GM21786 (cell line): Measurements from ENCODE around the gene TRIM52.

Experiments
- ATAC-seq: cut with Tn5 transposase; IDR thresholded peaks from one replicate; pipeline ENCODE4 v1.9.1; 2021; ENCODE audit not compliant: unreplicated experiment

Gene TRIM52

GRCh38 chr5:181234455-181235306 is 26.3 kb downstream of the TRIM52 start:
- no peak for ATAC-seq

GRCh38 chr5:181233801-181234454 is 27.0 kb downstream of the TRIM52 start:
- no peak for ATAC-seq

- no peak for ATAC-seq
Observed at GRCh38 chr5:181233088-181233800, 27.7 kb downstream of the TRIM52 start.

GRCh38 chr5:181232593-181232992 is 28.4 kb downstream of the TRIM52 start:
- no peak for ATAC-seq

GRCh38 chr5:181231432-181231831 is 29.5 kb downstream of the TRIM52 start:
- no peak for ATAC-seq

- ATAC-seq, result no peak
Observed at GRCh38 chr5:181230551-181230950, 30.4 kb downstream of the TRIM52 start.

GRCh38 chr5:181229996-181230395 is 30.9 kb downstream of the TRIM52 start:
- no peak for ATAC-seq

- ATAC-seq, result no peak
Observed at GRCh38 chr5:181224390-181225229, 36.3 kb downstream of the TRIM52 start.

- no peak for ATAC-seq
Observed at GRCh38 chr5:181223729-181224389, 37.1 kb downstream of the TRIM52 start.

GRCh38 chr5:181223058-181223728 is 37.8 kb downstream of the TRIM52 start, which contains the start of gene TRIM41:
TRIM41 (plus strand) TSS chr5:181223281; CDS start chr5:181224000, 719 bp downstream.
- peak; percentile 63 for ATAC-seq

GRCh38 chr5:181222630-181223057 is 38.3 kb downstream of the TRIM52 start:
- ATAC-seq, result no peak

GRCh38 chr5:181221792-181222629 is 38.9 kb downstream of the TRIM52 start:
- no peak for ATAC-seq

GRCh38 chr5:181221105-181221791 is 39.7 kb downstream of the TRIM52 start:
- ATAC-seq, result no peak

- no peak for ATAC-seq
Observed at GRCh38 chr5:181220178-181220515, 40.8 kb downstream of the TRIM52 start.

GRCh38 chr5:181219262-181220177 is 41.4 kb downstream of the TRIM52 start:
- ATAC-seq, result no peak

GRCh38 chr5:181218795-181219124 is 42.2 kb downstream of the TRIM52 start:
- no peak for ATAC-seq

- ATAC-seq, result peak; percentile 17
Observed at GRCh38 chr5:181217803-181218062, 43.2 kb downstream of the TRIM52 start.
